HUES64 (cell line): ENCODE results near the gene OLFM1.

Experiments used
- H3K27ac ChIP-seq: 2 replicates; pipeline ENCODE4 v1.7.0; 2013; ENCODE audit warnings: low read depth, low read length, inconsistent platforms
- H3K27me3 ChIP-seq: 2 replicates; pipeline ENCODE4 v1.6.1; 2013; ENCODE audit warnings: mild to moderate bottlenecking, low read length; ENCODE audit not compliant: insufficient read depth
- H3K36me3 ChIP-seq: 2 replicates; pipeline ENCODE4 v1.6.1; 2013; ENCODE audit warnings: mild to moderate bottlenecking, low read length; ENCODE audit not compliant: insufficient read depth
- H3K4me1 ChIP-seq: 2 replicates; pipeline ENCODE4 v1.6.1; 2013; ENCODE audit warnings: mild to moderate bottlenecking, low read length, moderate library complexity; ENCODE audit not compliant: insufficient read depth
- H3K4me3 ChIP-seq: 2 replicates; pipeline ENCODE4 v1.5.1; 2013; ENCODE audit warnings: mild to moderate bottlenecking, low read length, moderate library complexity
- H3K9ac ChIP-seq: 2 replicates; pipeline ENCODE4 v1.6.1; 2013; ENCODE audit warnings: mild to moderate bottlenecking, low read depth, low read length
- H3K9me3 ChIP-seq: 2 replicates; pipeline ENCODE4 v1.6.1; 2013; ENCODE audit warnings: low read depth, low read length; ENCODE audit not compliant: insufficient read depth
- WGBS: fragments of 150-250, 120-280 bp; methylation state at CpG from one replicate; pipeline ENCODE4 v1.1.7; 2013; ENCODE audit warnings: missing lambda C conversion rate; 5-methylcytosine and 5-hydroxymethylcytosine counted together

The OLFM1 gene

GRCh38 chr9:135116371-135116770 lies 28.9 kb downstream of the OLFM1 start:
- Histone ChIP-seq H3K4me1 (no peaks in the 10 kb centered on the region; the same call in 1 of the 2 replicates), H3K9ac (no peak overlapping the region), H3K27me3 (no peaks in the 10 kb centered on the region), H3K27ac (no peak overlapping the region), H3K9me3 (no peaks in the 10 kb centered on the region), H3K4me3 (no peak overlapping the region), H3K36me3 (peaks cover 13% of the 10 kb centered on the region)
- WGBS, result 93% methylated on average over 4 of the region's 4 CpGs

- WGBS, result 94% methylated on average over 9 of the region's 9 CpGs
- H3K4me3 ChIP-seq, result no peak overlapping the region
- H3K9me3 ChIP-seq, result no peaks in the 10 kb centered on the region
- H3K36me3 ChIP-seq, result peaks cover 13% of the 10 kb centered on the region
- H3K27ac ChIP-seq, result no peak overlapping the region
- no peak overlapping the region for H3K9ac ChIP-seq
- no peaks in the 10 kb centered on the region for H3K27me3 ChIP-seq
- H3K4me1 ChIP-seq, result no peaks in the 10 kb centered on the region; the same call in 1 of the 2 replicates
Observed at GRCh38 chr9:135116881-135117280, 29.4 kb downstream of the OLFM1 start.

GRCh38 chr9:135117281-135117680 lies 29.8 kb downstream of the OLFM1 start:
- no peak overlapping the region for H3K9ac ChIP-seq
- no peak overlapping the region for H3K4me3 ChIP-seq
- H3K4me1 ChIP-seq, result no peaks in the 10 kb centered on the region; the same call in 1 of the 2 replicates
- H3K27me3 ChIP-seq, result no peaks in the 10 kb centered on the region
- 78% methylated on average over 12 of the region's 12 CpGs for WGBS
- H3K27ac ChIP-seq, result no peak overlapping the region
- H3K9me3 ChIP-seq, result no peaks in the 10 kb centered on the region
- H3K36me3 ChIP-seq, result peaks cover 13% of the 10 kb centered on the region

- Histone ChIP-seq H3K4me3 (no peak overlapping the region), H3K9ac (no peak overlapping the region), H3K36me3 (peaks cover 13% of the 10 kb centered on the region), H3K9me3 (no peaks in the 10 kb centered on the region), H3K27me3 (no peaks in the 10 kb centered on the region), H3K4me1 (no peaks in the 10 kb centered on the region; the same call in 1 of the 2 replicates), H3K27ac (no peak overlapping the region)
- 96% methylated on average over 30 of the region's 30 CpGs for WGBS
Observed at GRCh38 chr9:135119496-135120064, 32.1 kb downstream of the OLFM1 start.

GRCh38 chr9:135120249-135120648 lies 32.8 kb downstream of the OLFM1 start:
- H3K9me3 ChIP-seq, result no peaks in the 10 kb centered on the region
- 96% methylated on average over 23 of the region's 23 CpGs for WGBS
- no peak overlapping the region for H3K4me3 ChIP-seq
- H3K36me3 ChIP-seq, result peaks cover 13% of the 10 kb centered on the region
- no peaks in the 10 kb centered on the region; the same call in 1 of the 2 replicates for H3K4me1 ChIP-seq
- no peaks in the 10 kb centered on the region for H3K27me3 ChIP-seq
- no peak overlapping the region for H3K9ac ChIP-seq
- H3K27ac ChIP-seq, result no peak overlapping the region

- H3K4me1 ChIP-seq, result no peaks in the 10 kb centered on the region; the same call in 1 of the 2 replicates
- WGBS, result 88% methylated on average over 12 of the region's 12 CpGs
- H3K9me3 ChIP-seq, result no peaks in the 10 kb centered on the region
- H3K27ac ChIP-seq, result no peak overlapping the region
- no peak overlapping the region for H3K9ac ChIP-seq
- H3K4me3 ChIP-seq, result no peak overlapping the region
- peaks cover 13% of the 10 kb centered on the region for H3K36me3 ChIP-seq
- no peaks in the 10 kb centered on the region for H3K27me3 ChIP-seq
Observed at GRCh38 chr9:135122316-135122715, 34.8 kb downstream of the OLFM1 start.

- Histone ChIP-seq H3K4me1 (no peaks in the 10 kb centered on the region), H3K9me3 (no peaks in the 10 kb centered on the region), H3K4me3 (no peak overlapping the region), H3K9ac (no peak overlapping the region), H3K36me3 (peaks cover 13% of the 10 kb centered on the region), H3K27ac (no peak overlapping the region), H3K27me3 (no peaks in the 10 kb centered on the region)
- WGBS, result 97% methylated on average over 6 of the region's 6 CpGs
Observed at GRCh38 chr9:135123126-135123772, 35.8 kb downstream of the OLFM1 start.

GRCh38 chr9:135123773-135124134 lies 36.3 kb downstream of the OLFM1 start:
- no peak overlapping the region for H3K9ac ChIP-seq
- 96% methylated on average over 7 of the region's 7 CpGs for WGBS
- H3K9me3 ChIP-seq, result no peaks in the 10 kb centered on the region
- peaks cover 13% of the 10 kb centered on the region for H3K36me3 ChIP-seq
- no peak overlapping the region for H3K4me3 ChIP-seq
- H3K27ac ChIP-seq, result no peak overlapping the region
- H3K4me1 ChIP-seq, result no peaks in the 10 kb centered on the region
- no peaks in the 10 kb centered on the region for H3K27me3 ChIP-seq

GRCh38 chr9:135126451-135127187 lies 39.2 kb downstream of the OLFM1 start:
- no peaks in the 10 kb centered on the region for H3K27me3 ChIP-seq
- 89% methylated on average over 34 of the region's 34 CpGs for WGBS
- H3K4me3 ChIP-seq, result no peak overlapping the region
- no peak overlapping the region for H3K9ac ChIP-seq
- no peaks in the 10 kb centered on the region for H3K36me3 ChIP-seq
- H3K27ac ChIP-seq, result no peak overlapping the region
- H3K4me1 ChIP-seq, result no peaks in the 10 kb centered on the region
- H3K9me3 ChIP-seq, result no peaks in the 10 kb centered on the region

- 82% methylated on average over 23 of the region's 23 CpGs for WGBS
- no peaks in the 10 kb centered on the region for H3K27me3 ChIP-seq
- H3K36me3 ChIP-seq, result no peaks in the 10 kb centered on the region
- H3K9ac ChIP-seq, result no peak overlapping the region
- H3K4me1 ChIP-seq, result no peaks in the 10 kb centered on the region
- no peak overlapping the region for H3K27ac ChIP-seq
- no peak overlapping the region for H3K4me3 ChIP-seq
- H3K9me3 ChIP-seq, result no peaks in the 10 kb centered on the region
Observed at GRCh38 chr9:135127718-135128670, 40.5 kb downstream of the OLFM1 start.
